BLaER1 (cell line): ENCODE data around the gene KLHL17.
"Not testable (repeated sequence)": the region's sequence is repeated elsewhere in the genome, so short reads cannot be mapped to it uniquely, and the experiment has no call there.

Source experiments
- H3K27ac ChIP-seq: shearing (Covaris generic); formaldehyde crosslinking; 2 replicates; pipeline ENCODE4 v1.8.1; 2022
- H3K27me3 ChIP-seq: shearing (Covaris generic); formaldehyde crosslinking; 2 replicates; pipeline ENCODE4 v1.8.1; 2022
- H3K36me3 ChIP-seq: shearing (Covaris generic); formaldehyde crosslinking; 2 replicates; pipeline ENCODE4 v1.8.1; 2022
- H3K4me1 ChIP-seq: shearing (Covaris generic); formaldehyde crosslinking; 2 replicates; pipeline ENCODE4 v1.8.1; 2022
- H3K4me2 ChIP-seq: shearing (Covaris generic); formaldehyde crosslinking; 2 replicates; pipeline ENCODE4 v1.8.1; 2022
- H3K4me3 ChIP-seq: shearing (Covaris generic); formaldehyde crosslinking; 2 replicates; pipeline ENCODE4 v1.8.1; 2022
- H3K9ac ChIP-seq: shearing (Covaris generic); formaldehyde crosslinking; 2 replicates; pipeline ENCODE4 v1.8.1; 2022
- H3K9me3 ChIP-seq: shearing (Covaris generic); formaldehyde crosslinking; 2 replicates; pipeline ENCODE4 v1.8.1; 2022
- H4K20me1 ChIP-seq: shearing (Covaris generic); formaldehyde crosslinking; 2 replicates; pipeline ENCODE4 v1.8.1; 2022
- Cebpa-rat ChIP-seq: shearing (Covaris generic); IDR thresholded peaks from 2 replicates; pipeline ENCODE4 v1.8.1; 2022

Gene KLHL17

GRCh38 chr1:941588-942383, 18.6 kb upstream of the KLHL17 start:
- TF ChIP-seq Cebpa-rat: no peak
- Histone ChIP-seq H3K27ac (no peak overlapping the region), H3K4me2 (peak overlapping the region; percentile 90), H4K20me1 (peaks cover 93% of the 10 kb centered on the region), H3K9ac (0 out of 2 replicates have a peak overlapping the region, but pooled peaks have one; percentile 24), H3K36me3 (peaks cover 29% of the 10 kb centered on the region), H3K27me3 (peaks cover 67% of the 10 kb centered on the region), H3K4me3 (peak overlapping the region; percentile 63), H3K9me3 (no peaks in the 10 kb centered on the region), H3K4me1 (peaks cover 81% of the 10 kb centered on the region)

GRCh38 chr1:942411-942821, 18.0 kb upstream of the KLHL17 start:
- H3K27ac ChIP-seq: no peak overlapping the region
- TF ChIP-seq Cebpa-rat: no peak
- no peak overlapping the region for H3K9ac ChIP-seq
- H3K4me3 ChIP-seq: peak overlapping the region; percentile 63
- H3K36me3 ChIP-seq: peaks cover 35% of the 10 kb centered on the region
- H3K4me2 ChIP-seq: peak overlapping the region; percentile 90
- H3K9me3 ChIP-seq: no peaks in the 10 kb centered on the region
- H3K4me1 ChIP-seq: peaks cover 78% of the 10 kb centered on the region
- peaks cover 65% of the 10 kb centered on the region for H3K27me3 ChIP-seq
- H4K20me1 ChIP-seq: peaks cover 98% of the 10 kb centered on the region

GRCh38 chr1:942864-943533, 17.4 kb upstream of the KLHL17 start:
- no peaks in the 10 kb centered on the region for H3K9me3 ChIP-seq
- H3K4me1 ChIP-seq: peaks cover 74% of the 10 kb centered on the region
- peaks cover 65% of the 10 kb centered on the region for H3K27me3 ChIP-seq
- peak overlapping the region; percentile 90 for H3K4me2 ChIP-seq
- no peak for TF ChIP-seq Cebpa-rat
- 0 out of 2 replicates have a peak overlapping the region, but pooled peaks have one; percentile 14 for H3K4me3 ChIP-seq
- H3K27ac ChIP-seq: no peak overlapping the region
- H3K36me3 ChIP-seq: peaks cover 41% of the 10 kb centered on the region
- H3K9ac ChIP-seq: no peak overlapping the region
- H4K20me1 ChIP-seq: peaks cover 100% of the 10 kb centered on the region

GRCh38 chr1:943545-944340, 16.6 kb upstream of the KLHL17 start:
- H3K27ac ChIP-seq: no peak overlapping the region
- H3K9ac ChIP-seq: no peak overlapping the region
- H3K9me3 ChIP-seq: no peaks in the 10 kb centered on the region
- peaks cover 67% of the 10 kb centered on the region for H3K4me1 ChIP-seq
- peaks cover 48% of the 10 kb centered on the region for H3K36me3 ChIP-seq
- TF ChIP-seq Cebpa-rat: no peak
- peaks cover 59% of the 10 kb centered on the region for H3K27me3 ChIP-seq
- peak overlapping the region; percentile 70 for H3K4me2 ChIP-seq
- H3K4me3 ChIP-seq: no peak overlapping the region
- H4K20me1 ChIP-seq: peaks cover 100% of the 10 kb centered on the region

GRCh38 chr1:944341-945325, 15.8 kb upstream of the KLHL17 start:
- Histone ChIP-seq H3K27me3 (peaks cover 50% of the 10 kb centered on the region), H3K4me1 (peaks cover 58% of the 10 kb centered on the region), H4K20me1 (peaks cover 100% of the 10 kb centered on the region), H3K9ac (no peak overlapping the region), H3K4me3 (no peak overlapping the region), H3K9me3 (no peaks in the 10 kb centered on the region), H3K27ac (no peak overlapping the region), H3K4me2 (peak overlapping the region; percentile 70), H3K36me3 (peaks cover 57% of the 10 kb centered on the region)
- TF ChIP-seq Cebpa-rat: no peak

GRCh38 chr1:945688-946556, 14.5 kb upstream of the KLHL17 start:
- peaks cover 45% of the 10 kb centered on the region for H3K4me1 ChIP-seq
- H3K9ac ChIP-seq: no peak overlapping the region
- peaks cover 100% of the 10 kb centered on the region for H4K20me1 ChIP-seq
- H3K27ac ChIP-seq: no peak overlapping the region
- no peaks in the 10 kb centered on the region for H3K9me3 ChIP-seq
- H3K4me3 ChIP-seq: no peak overlapping the region
- peaks cover 70% of the 10 kb centered on the region for H3K36me3 ChIP-seq
- H3K4me2 ChIP-seq: peak overlapping the region; percentile 70
- TF ChIP-seq Cebpa-rat: no peak
- peaks cover 37% of the 10 kb centered on the region for H3K27me3 ChIP-seq

GRCh38 chr1:946811-947210, 13.6 kb upstream of the KLHL17 start:
- peaks cover 37% of the 10 kb centered on the region for H3K4me1 ChIP-seq
- not testable (repeated sequence) for H3K4me3 ChIP-seq, H3K9ac ChIP-seq, H3K27ac ChIP-seq, H3K4me2 ChIP-seq, H3K9me3 ChIP-seq
- peaks cover 79% of the 10 kb centered on the region for H3K36me3 ChIP-seq
- H3K27me3 ChIP-seq: peaks cover 28% of the 10 kb centered on the region
- H4K20me1 ChIP-seq: peaks cover 100% of the 10 kb centered on the region

- Histone ChIP-seq H3K27me3 (peaks cover 17% of the 10 kb centered on the region), H3K4me2 (no peak overlapping the region), H4K20me1 (peaks cover 100% of the 10 kb centered on the region), H3K4me1 (peaks cover 27% of the 10 kb centered on the region), H3K36me3 (peaks cover 91% of the 10 kb centered on the region), H3K4me3 (no peak overlapping the region), H3K9ac (no peak overlapping the region), H3K27ac (no peak overlapping the region), H3K9me3 (no peaks in the 10 kb centered on the region)
- TF ChIP-seq Cebpa-rat: no peak
Observed at GRCh38 chr1:947958-948357, 12.4 kb upstream of the KLHL17 start.
